Stimulated activated memory B cell treated with anti-CD40 and anti-IgM and Interleukin-4, amounts not matched to agents 10 μg/mL and 1 μg/mL and 100 μg/mL, for 72 hours (primary cell): ENCODE data around the gene ENAH.

ENCODE experiments used
- ATAC-seq: fragments of 150-1000 bp; cut with Tn5 transposase; 2 replicates; pipeline ENCODE4 v1.10.0; 2021
- H3K27ac Mint-ChIP-seq: one replicate; pipeline ENCODE4 v1.8.0; 2022; ENCODE audit warnings: mild to moderate bottlenecking, mixed read lengths
- H3K27me3 Mint-ChIP-seq: one replicate; pipeline ENCODE4 v1.8.0; 2022; ENCODE audit warnings: mixed read lengths
- H3K36me3 Mint-ChIP-seq: one replicate; pipeline ENCODE4 v1.8.0; 2022; ENCODE audit warnings: mixed read lengths
- H3K4me1 Mint-ChIP-seq: one replicate; pipeline ENCODE4 v1.8.0; 2022; ENCODE audit warnings: mixed read lengths
- H3K4me3 Mint-ChIP-seq: one replicate; pipeline ENCODE4 v1.8.0; 2022; ENCODE audit warnings: mild to moderate bottlenecking, moderate library complexity, mixed read lengths
- H3K9me3 Mint-ChIP-seq: one replicate; pipeline ENCODE4 v1.8.0; 2022; ENCODE audit warnings: mixed read lengths

ENAH gene

DNA sequence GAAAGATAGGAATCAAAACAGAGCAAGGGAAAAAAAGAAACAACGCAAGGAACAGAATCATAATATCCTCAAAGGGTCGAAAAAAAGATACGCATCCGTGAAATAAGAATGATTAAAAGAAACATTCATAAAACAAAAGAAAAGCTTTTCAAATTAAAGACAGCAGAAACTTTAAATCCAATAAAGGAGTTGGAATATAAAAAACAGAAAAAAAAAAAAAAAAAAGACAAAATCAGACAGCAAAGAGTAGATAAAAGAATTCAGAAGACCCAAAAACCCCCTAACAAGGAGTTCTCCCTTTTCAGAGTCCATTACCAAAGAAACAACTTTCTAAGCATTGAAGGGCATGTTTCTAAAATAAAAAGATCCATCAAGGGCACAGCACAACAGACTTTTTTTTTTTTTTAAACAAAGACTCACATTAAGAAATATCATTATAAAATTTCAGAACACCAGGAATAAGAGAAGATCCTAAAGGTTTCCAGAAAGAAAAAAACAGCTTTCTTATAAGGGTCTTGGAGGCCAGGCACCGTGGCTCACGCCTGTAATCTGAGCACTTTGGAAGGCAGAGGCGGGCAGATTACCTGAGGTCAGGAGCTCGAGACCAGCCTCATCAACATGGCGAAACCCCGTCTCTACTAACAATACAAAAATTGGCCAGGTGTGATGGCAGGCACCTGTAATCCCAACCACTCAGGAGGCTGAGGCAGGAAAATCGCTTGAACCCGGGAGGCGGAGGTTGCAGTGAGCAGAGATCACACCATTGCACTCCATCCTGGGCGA lies 44.7 kb downstream of the ENAH start:
- H3K4me3 Mint-ChIP-seq = no peak overlapping the region
- no peak overlapping the region for H3K27ac Mint-ChIP-seq
- no peaks in the 10 kb centered on the region for H3K9me3 Mint-ChIP-seq
- ATAC-seq = no peak
- H3K36me3 Mint-ChIP-seq = no peaks in the 10 kb centered on the region
- no peaks in the 10 kb centered on the region for H3K27me3 Mint-ChIP-seq
- H3K4me1 Mint-ChIP-seq = no peaks in the 10 kb centered on the region

DNA sequence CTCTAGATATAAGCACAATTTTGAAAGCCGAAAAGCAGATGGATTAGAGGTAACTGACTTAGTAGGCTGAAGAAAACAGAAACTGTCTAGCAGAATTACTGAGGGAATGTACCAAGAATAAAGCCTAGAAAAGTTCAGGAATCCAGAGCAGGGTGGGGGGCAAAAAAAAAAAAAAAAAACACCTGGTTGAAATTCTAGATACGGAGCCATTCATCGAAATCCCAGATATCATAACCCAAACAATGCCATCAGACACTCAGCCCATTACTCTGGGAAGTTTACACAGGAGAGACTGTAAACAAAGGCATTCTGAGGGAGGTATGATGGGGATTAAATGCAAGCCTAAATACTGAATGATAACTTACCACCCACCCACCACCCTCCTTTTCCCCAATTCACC lies 45.6 kb downstream of the ENAH start:
- ATAC-seq = no peak
- no peaks in the 10 kb centered on the region for H3K4me1 Mint-ChIP-seq
- no peak overlapping the region for H3K27ac Mint-ChIP-seq
- no peaks in the 10 kb centered on the region for H3K27me3 Mint-ChIP-seq
- H3K36me3 Mint-ChIP-seq = no peaks in the 10 kb centered on the region
- H3K4me3 Mint-ChIP-seq = no peak overlapping the region
- no peaks in the 10 kb centered on the region for H3K9me3 Mint-ChIP-seq

DNA sequence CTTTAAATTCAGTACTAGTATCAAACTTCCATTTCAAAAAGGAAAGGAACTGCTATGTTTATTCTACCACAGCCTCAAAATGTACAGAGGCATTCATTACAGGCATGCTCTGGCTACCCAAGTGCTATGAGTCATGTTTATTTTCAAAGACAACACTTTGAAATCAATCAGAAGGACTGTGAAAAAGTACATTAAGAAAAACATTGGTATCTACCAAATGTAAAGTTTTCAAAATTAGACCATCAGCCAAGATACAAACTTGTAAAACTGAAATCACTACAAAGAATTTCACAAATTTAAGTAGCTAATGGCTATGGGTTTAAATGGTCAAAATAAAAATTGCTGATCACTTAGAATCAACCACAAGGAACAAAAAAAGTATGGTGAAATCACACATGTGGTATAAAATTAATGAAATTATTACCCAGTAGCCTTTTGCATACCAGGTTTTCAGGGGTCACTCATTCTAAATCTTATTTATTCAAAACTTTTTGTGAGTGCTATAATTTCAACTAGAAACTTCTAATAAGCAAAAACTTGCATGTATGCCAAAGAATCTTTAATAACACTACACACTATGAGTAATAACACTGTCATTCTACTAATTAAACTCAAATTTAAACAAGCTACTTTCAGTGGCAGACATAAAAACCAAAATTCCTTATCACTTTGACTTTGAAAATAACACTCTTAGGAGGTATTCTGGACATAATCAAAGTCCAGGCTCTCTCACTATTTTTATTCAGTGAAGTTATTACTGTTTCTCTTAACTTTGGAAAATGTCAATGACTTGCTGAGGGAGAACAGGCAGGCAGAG lies 49.2 kb downstream of the ENAH start:
- Mint-ChIP-seq H3K27ac (no peak overlapping the region), H3K4me3 (no peak overlapping the region), H3K36me3 (no peaks in the 10 kb centered on the region), H3K27me3 (no peaks in the 10 kb centered on the region), H3K4me1 (no peaks in the 10 kb centered on the region), H3K9me3 (peaks cover 7% of the 10 kb centered on the region)
- no peak for ATAC-seq

DNA sequence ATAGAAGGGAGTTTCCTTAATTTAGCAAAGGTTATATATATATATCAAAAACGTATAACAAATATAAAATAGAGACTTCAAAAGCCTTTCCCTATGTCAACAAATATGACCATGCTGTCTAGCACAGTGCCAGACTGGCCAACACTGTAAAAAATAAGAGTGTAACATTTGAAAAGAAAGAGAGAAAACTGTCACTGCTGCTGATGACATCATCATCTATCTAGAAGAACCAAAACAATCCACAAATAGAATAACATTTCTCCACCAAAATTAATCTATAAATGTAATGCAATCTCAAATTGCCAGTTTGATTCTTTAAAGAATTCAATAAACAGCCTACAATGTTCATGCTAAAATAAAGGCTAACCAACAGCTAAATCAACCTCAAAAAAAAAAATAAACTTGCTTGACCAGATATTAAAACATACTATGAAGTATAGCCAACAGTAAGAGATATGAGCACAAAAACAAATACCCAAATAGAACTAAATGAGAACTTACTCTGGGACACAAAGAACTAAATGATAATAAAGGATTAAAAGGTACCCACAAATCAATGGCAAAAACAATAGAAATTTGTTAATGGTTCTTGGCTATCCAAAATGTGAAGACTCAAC lies 50.2 kb downstream of the ENAH start:
- peaks cover 7% of the 10 kb centered on the region for H3K9me3 Mint-ChIP-seq
- H3K27me3 Mint-ChIP-seq = no peaks in the 10 kb centered on the region
- no peaks in the 10 kb centered on the region for H3K36me3 Mint-ChIP-seq
- H3K4me1 Mint-ChIP-seq = no peaks in the 10 kb centered on the region
- no peak overlapping the region for H3K4me3 Mint-ChIP-seq
- H3K27ac Mint-ChIP-seq = no peak overlapping the region
- no peak for ATAC-seq

DNA sequence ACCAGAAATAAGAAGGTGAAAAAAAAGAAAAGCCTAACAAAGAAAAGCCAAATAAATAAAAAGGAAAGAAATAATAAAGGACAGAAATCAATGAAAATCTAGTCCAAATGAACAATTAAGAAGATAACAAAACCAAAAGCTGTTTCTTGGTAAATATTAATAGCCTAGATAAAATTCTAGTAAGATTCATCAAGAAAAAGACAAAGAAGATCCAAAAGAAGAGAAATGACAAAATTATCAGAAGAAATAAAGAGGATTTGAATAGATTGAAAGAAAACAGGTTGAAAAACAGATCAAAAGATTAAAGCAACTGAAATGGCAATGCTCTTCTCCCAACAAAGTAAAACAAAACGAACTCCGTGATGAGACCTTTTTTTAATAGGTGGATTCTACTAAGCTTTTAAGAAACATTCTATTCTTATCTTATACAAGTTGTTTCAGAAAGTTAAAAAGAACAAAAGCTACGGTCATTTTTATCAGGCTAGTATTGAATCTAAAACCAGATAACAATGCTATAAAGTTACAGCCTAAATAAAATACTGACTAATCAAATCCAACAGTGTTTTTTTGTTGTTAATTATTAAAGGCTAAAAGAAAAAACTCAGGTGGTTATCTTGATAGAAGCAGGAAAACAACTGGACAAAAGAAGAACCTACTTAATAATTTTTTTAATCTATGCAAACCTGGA lies 50.9 kb downstream of the ENAH start:
- Mint-ChIP-seq H3K27me3 (no peaks in the 10 kb centered on the region), H3K36me3 (no peaks in the 10 kb centered on the region), H3K27ac (no peak overlapping the region), H3K4me3 (no peak overlapping the region), H3K9me3 (peaks cover 7% of the 10 kb centered on the region), H3K4me1 (no peaks in the 10 kb centered on the region)
- no peak for ATAC-seq

DNA sequence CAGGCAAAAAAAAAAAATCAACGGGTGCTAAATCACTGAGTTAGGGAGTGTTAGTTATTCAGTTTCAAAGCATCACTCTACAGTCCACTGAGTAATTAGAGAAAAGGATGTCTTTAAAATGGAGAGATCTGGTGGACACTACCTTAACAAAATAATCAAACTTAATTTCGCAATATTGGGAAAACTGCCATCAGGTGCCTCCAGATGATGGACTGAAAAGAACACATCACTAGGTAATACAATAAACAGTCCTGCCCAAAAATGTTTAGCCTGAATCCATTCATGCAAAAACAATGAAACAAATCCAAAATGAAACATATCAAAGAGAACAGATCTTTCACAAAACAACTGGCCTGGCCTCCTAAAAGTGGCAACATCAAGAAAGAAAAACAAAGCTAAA lies 54.1 kb downstream of the ENAH start:
- H3K36me3 Mint-ChIP-seq = no peaks in the 10 kb centered on the region
- ATAC-seq = no peak
- H3K27me3 Mint-ChIP-seq = no peaks in the 10 kb centered on the region
- H3K9me3 Mint-ChIP-seq = peaks cover 7% of the 10 kb centered on the region
- no peak overlapping the region for H3K27ac Mint-ChIP-seq
- H3K4me3 Mint-ChIP-seq = no peak overlapping the region
- H3K4me1 Mint-ChIP-seq = no peaks in the 10 kb centered on the region

DNA sequence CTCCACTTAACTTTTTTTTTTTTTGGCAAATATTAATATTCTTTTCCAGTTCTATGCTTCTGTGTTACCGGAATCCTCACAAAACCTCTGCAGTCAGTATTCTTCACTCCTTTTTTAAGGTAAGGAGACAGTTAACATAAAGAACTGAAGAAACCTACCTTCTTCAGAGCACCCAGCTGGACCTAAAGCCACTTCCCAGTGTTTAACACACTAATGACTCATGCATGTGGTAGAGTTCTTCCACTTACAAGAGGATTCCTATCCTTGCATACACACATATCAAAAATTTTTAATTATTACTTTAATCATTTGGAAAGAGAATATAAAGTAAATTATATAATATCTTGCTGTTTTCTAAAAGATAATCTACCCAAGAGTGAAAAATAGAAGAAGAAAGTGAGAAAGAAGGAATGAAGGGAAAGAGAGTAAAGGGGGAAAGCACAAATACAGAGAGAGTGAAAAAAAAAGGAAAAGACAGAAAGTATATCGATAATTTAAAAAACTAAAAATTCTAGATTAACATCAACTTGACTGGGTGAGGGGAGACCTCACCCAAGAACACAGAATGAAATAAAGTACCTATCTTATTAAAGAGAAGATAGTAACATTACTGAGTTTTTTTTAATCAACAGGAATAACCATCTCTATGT lies 54.9 kb downstream of the ENAH start:
- H3K27ac Mint-ChIP-seq = no peak overlapping the region
- H3K9me3 Mint-ChIP-seq = peaks cover 7% of the 10 kb centered on the region
- no peaks in the 10 kb centered on the region for H3K4me1 Mint-ChIP-seq
- no peak for ATAC-seq
- no peaks in the 10 kb centered on the region for H3K36me3 Mint-ChIP-seq
- no peaks in the 10 kb centered on the region for H3K27me3 Mint-ChIP-seq
- no peak overlapping the region for H3K4me3 Mint-ChIP-seq

DNA sequence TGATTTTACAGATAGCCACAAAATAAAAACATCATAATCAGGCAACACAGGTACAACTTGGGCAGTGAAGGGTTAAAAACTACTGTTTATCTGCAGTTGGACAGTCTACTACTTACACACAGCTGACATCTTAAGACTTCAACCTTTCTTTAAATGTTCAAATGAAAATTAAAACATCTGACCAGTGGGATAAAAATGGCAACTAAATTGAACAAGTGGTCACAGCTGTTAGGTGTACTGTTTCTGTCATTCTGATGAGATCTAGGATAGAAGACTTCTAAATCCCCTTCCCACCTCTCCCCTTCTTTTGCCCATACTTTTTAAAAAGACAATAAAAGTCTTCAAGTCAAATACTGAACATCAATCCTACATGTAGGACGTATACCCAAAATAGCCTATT lies 56.2 kb downstream of the ENAH start:
- Mint-ChIP-seq H3K27me3 (no peaks in the 10 kb centered on the region), H3K4me3 (no peak overlapping the region), H3K27ac (no peak overlapping the region), H3K4me1 (no peaks in the 10 kb centered on the region), H3K9me3 (peaks cover 7% of the 10 kb centered on the region), H3K36me3 (no peaks in the 10 kb centered on the region)
- ATAC-seq = no peak

DNA sequence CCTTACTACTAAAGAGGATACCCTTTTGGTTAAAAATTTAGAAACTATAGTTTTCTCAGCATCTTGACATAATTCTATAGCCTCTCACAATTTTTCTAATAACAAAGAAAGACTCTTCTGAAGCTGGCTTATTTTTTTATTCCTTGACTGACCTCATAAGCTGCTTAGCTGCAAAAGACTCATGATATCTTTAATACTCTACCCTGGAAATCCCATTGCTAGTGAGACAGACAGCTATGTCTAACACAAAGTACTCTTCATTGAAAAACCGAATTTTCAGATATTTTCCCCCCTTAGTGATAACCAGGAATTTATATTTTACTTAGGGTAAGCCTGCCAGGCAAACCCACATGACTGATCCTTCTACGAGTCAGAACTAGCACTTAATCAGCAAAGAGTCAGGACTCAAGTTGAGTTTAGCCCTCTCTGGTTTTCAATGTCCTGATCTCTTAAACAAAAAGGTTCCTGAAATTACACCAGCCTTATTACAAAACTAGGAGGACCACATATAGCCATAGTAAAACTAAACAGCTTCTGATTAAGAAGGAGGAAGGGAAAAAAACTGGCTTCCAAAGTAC lies 56.9 kb downstream of the ENAH start:
- peaks cover 7% of the 10 kb centered on the region for H3K9me3 Mint-ChIP-seq
- H3K27me3 Mint-ChIP-seq = no peaks in the 10 kb centered on the region
- no peaks in the 10 kb centered on the region for H3K36me3 Mint-ChIP-seq
- ATAC-seq = no peak
- no peak overlapping the region for H3K4me3 Mint-ChIP-seq
- H3K4me1 Mint-ChIP-seq = no peaks in the 10 kb centered on the region
- H3K27ac Mint-ChIP-seq = no peak overlapping the region

DNA sequence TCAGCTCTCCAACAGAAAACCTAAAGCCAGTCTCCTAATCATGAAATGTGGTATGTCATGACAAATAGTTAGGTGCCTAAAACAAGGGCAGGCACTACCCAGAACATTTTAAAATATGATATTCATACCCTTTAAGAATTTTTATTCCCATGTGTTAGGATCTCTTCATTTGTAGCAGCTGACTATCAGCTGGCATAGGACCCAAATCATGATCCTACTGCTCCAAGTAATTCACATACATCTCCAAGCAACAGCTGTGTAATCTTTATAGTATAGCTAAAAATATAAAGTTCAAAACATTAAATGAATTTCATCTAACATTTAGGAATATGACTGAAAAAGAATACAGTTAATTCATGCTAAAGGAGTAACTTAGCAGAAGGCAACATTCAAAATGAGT lies 57.5 kb downstream of the ENAH start:
- Mint-ChIP-seq H3K27me3 (no peaks in the 10 kb centered on the region), H3K9me3 (peaks cover 7% of the 10 kb centered on the region), H3K36me3 (no peaks in the 10 kb centered on the region), H3K4me3 (no peak overlapping the region), H3K27ac (no peak overlapping the region), H3K4me1 (no peaks in the 10 kb centered on the region)
- ATAC-seq = no peak

DNA sequence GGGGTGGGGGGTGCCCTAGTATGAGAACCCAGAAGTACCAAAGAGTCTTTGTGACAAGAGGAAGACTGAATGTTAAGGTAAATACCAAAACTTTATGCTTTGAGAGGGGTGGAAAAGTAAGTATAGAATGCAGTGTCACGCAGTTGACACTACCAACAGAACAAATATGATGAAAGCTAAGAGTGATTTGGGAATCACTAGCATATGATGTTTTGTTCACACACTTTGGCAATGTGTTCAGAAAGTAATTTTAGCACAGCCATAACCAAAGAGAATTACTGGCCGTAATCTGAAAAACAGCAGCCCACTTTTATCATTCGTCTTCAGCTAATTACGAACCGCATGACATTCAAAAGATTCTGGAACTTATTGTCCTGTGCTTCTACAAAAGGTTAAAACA lies 59.5 kb downstream of the ENAH start:
- no peaks in the 10 kb centered on the region for H3K27me3 Mint-ChIP-seq
- H3K4me1 Mint-ChIP-seq = no peaks in the 10 kb centered on the region
- H3K4me3 Mint-ChIP-seq = no peak overlapping the region
- no peak overlapping the region for H3K27ac Mint-ChIP-seq
- H3K9me3 Mint-ChIP-seq = no peaks in the 10 kb centered on the region
- no peak for ATAC-seq
- no peaks in the 10 kb centered on the region for H3K36me3 Mint-ChIP-seq

DNA sequence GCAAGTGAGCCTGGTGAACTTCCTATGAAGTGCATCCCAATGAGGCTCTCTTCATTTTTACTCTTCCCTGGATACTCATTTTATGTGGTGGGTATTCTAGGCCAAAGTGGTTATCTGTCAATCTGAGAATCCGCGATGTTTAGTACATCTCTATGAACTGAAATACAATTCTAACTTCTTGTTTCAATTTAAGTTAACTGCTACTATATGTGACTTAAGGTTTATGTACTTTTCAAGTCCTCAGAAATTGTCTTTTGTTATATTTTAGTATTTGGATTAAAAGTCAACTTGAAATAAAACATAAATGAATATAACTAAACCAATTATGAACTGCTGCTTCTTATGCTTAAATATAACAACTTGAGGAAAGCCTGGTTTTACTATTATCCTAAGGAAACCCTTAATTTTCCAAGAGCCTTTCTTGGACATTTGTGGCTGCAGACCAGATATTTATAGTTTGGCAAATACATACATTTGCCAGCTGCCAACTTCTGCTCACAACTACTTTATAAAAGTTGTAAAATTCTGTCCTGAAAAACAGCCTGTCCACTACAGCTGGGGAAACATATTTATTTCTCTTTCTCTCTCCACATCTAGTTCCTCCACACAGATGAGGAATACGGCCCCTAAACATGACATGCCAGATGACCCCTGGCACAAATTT lies 60.4 kb downstream of the ENAH start:
- Mint-ChIP-seq H3K4me3 (no peak overlapping the region), H3K9me3 (no peaks in the 10 kb centered on the region), H3K27ac (no peak overlapping the region), H3K4me1 (no peaks in the 10 kb centered on the region), H3K27me3 (peaks cover 3% of the 10 kb centered on the region), H3K36me3 (no peaks in the 10 kb centered on the region)
- no peak for ATAC-seq

DNA sequence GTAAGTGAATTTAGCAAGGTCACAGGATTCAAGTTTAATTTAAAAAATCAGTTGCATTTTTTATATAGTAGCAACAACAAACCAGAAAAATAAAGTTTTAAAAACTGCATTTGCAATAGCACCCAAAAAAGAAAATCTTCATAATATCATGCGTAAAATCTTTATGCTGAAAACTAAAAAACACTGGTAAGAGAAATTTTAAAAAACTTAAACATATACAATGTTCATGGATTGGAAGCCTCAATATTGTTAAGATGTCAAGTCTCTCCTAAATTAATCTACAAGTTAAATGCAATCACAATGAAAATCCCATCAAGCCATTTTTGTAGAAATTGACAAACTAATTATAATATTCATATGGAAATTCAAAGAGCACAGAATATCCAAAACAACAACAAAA lies 65.6 kb downstream of the ENAH start:
- peaks cover 5% of the 10 kb centered on the region for H3K36me3 Mint-ChIP-seq
- H3K27ac Mint-ChIP-seq = no peak overlapping the region
- no peak overlapping the region for H3K4me3 Mint-ChIP-seq
- H3K4me1 Mint-ChIP-seq = no peaks in the 10 kb centered on the region
- ATAC-seq = no peak
- peaks cover 53% of the 10 kb centered on the region for H3K27me3 Mint-ChIP-seq
- H3K9me3 Mint-ChIP-seq = no peaks in the 10 kb centered on the region

DNA sequence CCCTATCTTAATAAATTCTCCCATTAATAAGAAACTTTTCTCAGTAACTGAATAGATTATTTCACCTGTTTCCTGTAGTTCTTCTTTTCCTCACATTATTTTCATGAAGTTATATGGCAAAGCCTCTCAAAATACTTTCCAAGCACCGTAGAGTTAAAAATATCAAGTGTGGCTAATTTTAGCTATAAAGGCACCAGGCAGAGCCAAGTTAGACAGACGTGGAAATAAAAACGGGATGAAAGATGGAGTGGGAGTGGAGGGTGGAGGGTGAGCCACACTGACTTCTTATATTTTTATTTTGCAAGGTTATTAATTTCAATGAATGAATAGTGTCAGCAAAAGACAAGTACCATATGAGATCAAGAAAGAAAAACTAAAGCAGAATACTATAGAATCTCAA lies 71.7 kb downstream of the ENAH start:
- no peak for ATAC-seq
- Mint-ChIP-seq H3K9me3 (no peaks in the 10 kb centered on the region), H3K4me3 (no peak overlapping the region), H3K36me3 (peaks cover 5% of the 10 kb centered on the region), H3K27me3 (peaks cover 45% of the 10 kb centered on the region), H3K27ac (no peak overlapping the region), H3K4me1 (no peaks in the 10 kb centered on the region)
